Ascending aorta (tissue), 2 donors: ENCODE results near the gene WWC1. TPM values are rescaled to one million over a fixed set of nuclear protein-coding genes. Genes with fewer than 3 reads are reported as not detected.

ENCODE experiments used
- DNase-seq, 2 donors: peaks; one replicate each; pipeline ENCODE4 v3.0.0-alpha.2; 2019; ENCODE audit warnings: low spot score in 2 of 2
- H3K27ac ChIP-seq, 2 donors: fragments of 200-600 bp; sonication (generic); one replicate each; pipeline ENCODE4 v1.5.1; 2016 to 2017; ENCODE audit warnings: mild to moderate bottlenecking in 1 of 2
- H3K27me3 ChIP-seq: fragments of 200-600 bp; sonication (generic); one replicate; pipeline ENCODE4 v1.5.1; 2017
- H3K36me3 ChIP-seq, 2 donors: fragments of 200-600 bp; sonication (generic); one replicate each; pipeline ENCODE4 v1.5.1; 2016
- H3K4me1 ChIP-seq, 2 donors: fragments of 200-600 bp; sonication (generic); one replicate each; pipeline ENCODE4 v1.5.1; 2016 to 2017; ENCODE audit warnings: mild to moderate bottlenecking in 1 of 2
- H3K4me3 ChIP-seq, 2 donors: fragments of 200-600 bp; sonication (generic); one replicate each; pipeline ENCODE4 v1.5.1; 2016 to 2017; ENCODE audit warnings: mild to moderate bottlenecking in 1 of 2
- H3K9me3 ChIP-seq, 2 donors: fragments of 200-600 bp; sonication (generic); one replicate each; pipeline ENCODE4 v1.5.1; 2016
- intact Hi-C: fragments of 100-400 bp; cut with DNase I; formaldehyde crosslinking; loops from one replicate; pipeline ENCODE4 v1.15.1; 2023
- total RNA-seq: library from RNA; depleted of rRNA; stranded (reverse); fragments of >200 nt; gene quantifications from one replicate; pipeline ENCODE4 v1.1.0, GENCODE V29; 2016
- TF ChIP-seq, protein P1 (sequence below), 3 experiments: fragments of 200-600 bp in 2 of 3; fragments of 450-650 bp in 1 of 3; sonication (generic) in 2 of 3; IDR thresholded peaks; one replicate each; pipeline ENCODE4 v1.5.1; 2016 to 2019; ENCODE audit warnings: antibody characterized with exemption in 3 of 3, mild to moderate bottlenecking in 1 of 3, moderate library complexity in 1 of 3

WWC1 gene
- total RNA-seq, 1 donor from 2014 or later, result not detected

DNA sequence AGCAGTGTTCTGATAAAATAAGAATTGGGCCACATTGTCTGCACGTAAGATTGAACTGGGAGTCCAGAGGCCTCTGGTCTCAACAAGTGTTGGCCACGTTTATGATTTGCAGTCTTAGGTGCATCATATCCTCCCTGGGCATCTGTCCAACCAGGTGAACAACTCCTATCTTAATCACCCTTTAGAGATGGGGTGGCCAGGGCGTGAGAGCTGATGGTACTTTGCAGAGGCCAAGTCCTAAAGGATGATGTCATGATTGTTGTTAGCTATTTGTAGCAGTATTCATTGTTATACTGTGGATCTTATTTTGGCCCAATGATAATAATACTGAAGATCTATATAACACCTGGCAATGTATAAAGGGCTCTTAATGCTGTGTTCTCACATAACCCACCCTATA is 121.6 kb downstream of the WWC1 start:
- TF ChIP-seq, protein P1, sequence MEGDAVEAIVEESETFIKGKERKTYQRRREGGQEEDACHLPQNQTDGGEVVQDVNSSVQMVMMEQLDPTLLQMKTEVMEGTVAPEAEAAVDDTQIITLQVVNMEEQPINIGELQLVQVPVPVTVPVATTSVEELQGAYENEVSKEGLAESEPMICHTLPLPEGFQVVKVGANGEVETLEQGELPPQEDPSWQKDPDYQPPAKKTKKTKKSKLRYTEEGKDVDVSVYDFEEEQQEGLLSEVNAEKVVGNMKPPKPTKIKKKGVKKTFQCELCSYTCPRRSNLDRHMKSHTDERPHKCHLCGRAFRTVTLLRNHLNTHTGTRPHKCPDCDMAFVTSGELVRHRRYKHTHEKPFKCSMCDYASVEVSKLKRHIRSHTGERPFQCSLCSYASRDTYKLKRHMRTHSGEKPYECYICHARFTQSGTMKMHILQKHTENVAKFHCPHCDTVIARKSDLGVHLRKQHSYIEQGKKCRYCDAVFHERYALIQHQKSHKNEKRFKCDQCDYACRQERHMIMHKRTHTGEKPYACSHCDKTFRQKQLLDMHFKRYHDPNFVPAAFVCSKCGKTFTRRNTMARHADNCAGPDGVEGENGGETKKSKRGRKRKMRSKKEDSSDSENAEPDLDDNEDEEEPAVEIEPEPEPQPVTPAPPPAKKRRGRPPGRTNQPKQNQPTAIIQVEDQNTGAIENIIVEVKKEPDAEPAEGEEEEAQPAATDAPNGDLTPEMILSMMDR (IDR thresholded peaks at IDR 0.05), result no peak
- DNase-seq, result no peak
- Histone ChIP-seq H3K27ac (no peak overlapping the region), H3K27me3 (no peaks in the 10 kb centered on the region), H3K4me1 (no peaks in the 10 kb centered on the region), H3K9me3 (no peaks in the 10 kb centered on the region), H3K36me3 (no peaks in the 10 kb centered on the region), H3K4me3 (no peak overlapping the region)
- intact Hi-C loops, result no loop called here

GRCh38 chr5:168413596-168413995 is 122.2 kb downstream of the WWC1 start:
- intact Hi-C loops, result no loop called here
- DNase-seq, result no peak
- Histone ChIP-seq H3K27ac (no peak overlapping the region), H3K9me3 (no peaks in the 10 kb centered on the region), H3K36me3 (no peaks in the 10 kb centered on the region), H3K27me3 (no peaks in the 10 kb centered on the region), H3K4me3 (no peak overlapping the region), H3K4me1 (no peaks in the 10 kb centered on the region)
- TF ChIP-seq, protein P1 (IDR thresholded peaks at IDR 0.05), result no peak

DNA sequence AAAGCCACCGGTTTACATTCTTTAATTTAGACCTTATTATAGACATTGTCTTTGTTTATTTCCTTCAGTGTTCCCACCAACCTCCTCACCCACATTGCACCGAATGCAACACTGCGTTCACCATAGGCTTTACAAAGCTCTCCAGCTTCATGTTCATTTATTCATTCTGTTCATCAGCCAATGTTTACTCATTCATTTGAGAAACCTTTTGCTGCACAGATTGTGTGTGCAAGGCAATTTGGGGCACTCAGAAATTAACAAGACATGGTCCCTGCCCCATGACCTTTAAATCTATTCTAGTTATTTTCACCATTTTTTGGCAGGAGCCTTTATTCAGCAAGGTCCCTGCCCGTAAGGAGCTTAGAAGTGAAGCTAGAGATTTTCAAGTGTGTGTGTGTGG is 124.0 kb downstream of the WWC1 start:
- TF ChIP-seq, protein P1 (IDR thresholded peaks at IDR 0.05), result no peak
- no peaks in the 10 kb centered on the region for H3K36me3 ChIP-seq
- no peak overlapping the region for H3K4me3 ChIP-seq
- no peaks in the 10 kb centered on the region for H3K27me3 ChIP-seq
- DNase-seq, result no peak
- no peaks in the 10 kb centered on the region for H3K9me3 ChIP-seq
- no peak overlapping the region for H3K27ac ChIP-seq
- no peaks in the 10 kb centered on the region for H3K4me1 ChIP-seq
- intact Hi-C loops, result no loop called here

DNA sequence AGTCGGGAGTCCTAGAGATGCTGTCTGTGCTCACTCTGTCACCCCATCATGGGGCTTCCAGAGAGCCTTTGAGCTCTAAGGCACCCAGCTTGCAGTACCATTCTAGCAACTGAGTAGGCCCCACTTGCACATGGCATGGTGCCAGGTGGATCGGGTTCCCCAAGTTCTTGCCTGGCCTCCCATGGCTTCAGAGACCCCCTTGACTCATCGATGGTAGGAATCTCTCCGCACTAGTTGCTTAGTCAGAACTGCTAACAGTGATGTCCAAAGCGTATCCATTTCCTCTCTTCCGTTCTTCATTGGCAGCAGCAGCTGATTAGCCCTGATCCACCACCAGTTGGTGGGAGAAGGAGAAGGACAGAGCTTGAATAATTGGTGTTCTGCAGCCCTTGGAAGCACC is 124.5 kb downstream of the WWC1 start:
- Histone ChIP-seq H3K9me3 (no peaks in the 10 kb centered on the region), H3K27ac (no peak overlapping the region), H3K4me1 (no peaks in the 10 kb centered on the region), H3K36me3 (no peaks in the 10 kb centered on the region), H3K27me3 (no peaks in the 10 kb centered on the region), H3K4me3 (no peak overlapping the region)
- intact Hi-C loops, result no loop called here
- TF ChIP-seq, protein P1 (IDR thresholded peaks at IDR 0.05), result no peak
- DNase-seq, result no peak

DNA sequence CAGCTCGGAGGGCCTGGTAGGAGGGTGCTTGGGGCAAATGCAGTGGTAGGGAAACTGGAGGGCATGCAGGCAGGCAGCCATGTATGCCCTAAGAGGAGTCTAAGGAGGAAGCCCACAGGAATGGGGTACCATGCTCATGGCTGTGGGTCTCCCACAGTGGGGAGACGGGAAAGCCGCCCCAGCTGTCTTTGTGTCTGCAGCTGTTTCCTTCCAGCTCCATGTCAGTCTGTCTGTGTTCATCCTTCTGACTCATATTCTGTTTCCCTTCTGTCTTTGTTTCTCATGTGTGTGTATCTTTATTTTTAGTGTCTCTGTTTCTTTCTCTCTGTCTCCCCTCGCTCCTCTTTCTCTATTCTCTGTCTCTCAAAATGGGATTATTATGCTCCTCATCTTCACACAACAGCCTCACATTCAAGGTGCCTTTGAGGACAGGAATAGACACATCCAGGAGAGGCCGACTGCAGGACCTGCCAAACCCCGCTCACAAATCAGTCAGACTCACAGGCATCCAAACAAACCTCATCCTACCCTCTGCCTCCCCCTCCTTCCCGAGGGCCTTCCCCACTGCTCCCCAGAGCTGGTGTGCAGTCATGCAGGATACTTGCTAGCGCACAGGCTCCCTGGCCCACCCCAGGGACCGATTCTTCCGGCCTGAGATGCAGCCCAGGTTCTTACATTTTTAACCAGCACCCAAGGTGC is 126.4 kb downstream of the WWC1 start:
- Histone ChIP-seq H3K9me3 (no peaks in the 10 kb centered on the region), H3K27ac (no peak overlapping the region), H3K4me1 (no peaks in the 10 kb centered on the region), H3K27me3 (no peaks in the 10 kb centered on the region), H3K4me3 (no peak overlapping the region), H3K36me3 (no peaks in the 10 kb centered on the region)
- intact Hi-C loops, result no loop called here
- no peak for DNase-seq
- TF ChIP-seq, protein P1 (IDR thresholded peaks at IDR 0.05), result no peak

DNA sequence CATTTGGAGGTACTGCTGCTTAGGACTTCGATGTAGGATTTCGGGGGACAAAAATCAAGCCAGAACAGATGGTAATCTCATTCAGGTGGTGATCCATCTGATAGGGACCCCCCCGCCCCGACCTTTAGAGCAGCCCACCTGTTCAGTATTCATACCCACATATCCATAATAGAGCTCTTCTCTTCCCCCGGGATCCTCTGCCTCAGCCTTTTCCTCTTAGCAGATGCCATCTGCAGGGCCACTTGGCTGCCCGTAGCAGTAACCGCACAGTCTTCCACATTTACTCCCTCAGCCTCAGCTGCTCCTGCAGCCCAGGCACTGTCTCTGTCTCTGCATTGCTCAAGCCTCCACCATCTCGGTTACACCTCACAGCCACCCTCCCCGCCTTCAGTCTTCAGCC is 129.0 kb downstream of the WWC1 start:
- no peak for DNase-seq
- intact Hi-C loops, result no loop called here
- Histone ChIP-seq H3K4me3 (no peak overlapping the region), H3K4me1 (no peaks in the 10 kb centered on the region), H3K27ac (no peak overlapping the region), H3K27me3 (no peaks in the 10 kb centered on the region), H3K9me3 (no peaks in the 10 kb centered on the region), H3K36me3 (no peaks in the 10 kb centered on the region)
- TF ChIP-seq, protein P1 (IDR thresholded peaks at IDR 0.05), result no peak
